PFSK-1 (cell line): ENCODE data around the gene ZNF618.

ENCODE experiments used
- POLR2AphosphoS5 ChIP-seq: IDR thresholded peaks from 2 replicates; pipeline ENCODE4 v1.6.1; 2012; ENCODE audit warnings: low read depth, mild to moderate bottlenecking, control low read depth, low read length, moderate library complexity
- REST ChIP-seq, 2 experiments: IDR thresholded peaks; 2 replicates each; pipeline versions ENCODE4 v1.6.1 to v1.8.0; 2011 to 2012; ENCODE audit warnings: low read depth in 2 of 2, low read length in 2 of 2, control low read depth in 1 of 2, inconsistent platforms in 1 of 2, mild to moderate bottlenecking in 1 of 2, moderate library complexity in 1 of 2; ENCODE audit not compliant: insufficient read depth in 1 of 2
- SIN3A ChIP-seq: IDR thresholded peaks from 2 replicates; pipeline ENCODE4 v1.6.1; 2012; ENCODE audit warnings: mild to moderate bottlenecking, low read length, moderate library complexity, borderline replicate concordance; ENCODE audit not compliant: insufficient read depth
- TAF1 ChIP-seq: IDR thresholded peaks from 2 replicates; pipeline ENCODE4 v1.6.1; 2012; ENCODE audit warnings: low read length, control low read depth, borderline replicate concordance; ENCODE audit not compliant: insufficient read depth

- TF ChIP-seq SIN3A (no peak), REST (IDR thresholded peaks at IDR 0.05; ENCODE audit: insufficient read depth in 1 of 2, low read depth in 2 of 2, low read length in 2 of 2) (no peak), POLR2AphosphoS5 (no peak), TAF1 (no peak)
Observed at GRCh38 chr9:114035221-114035844, 159.2 kb downstream of the ZNF618 start.
